Rectal smooth muscle tissue (tissue), 1 donor: ENCODE data around the gene SNF8.

Experiments
- H3K27ac ChIP-seq: one replicate; pipeline ENCODE4 v1.7.0; 2013; ENCODE audit warnings: low read depth, low read length, inconsistent platforms
- H3K27me3 ChIP-seq: one replicate; pipeline ENCODE4 v1.7.0; 2013; ENCODE audit warnings: low read length; ENCODE audit not compliant: control insufficient read depth, insufficient read depth
- H3K36me3 ChIP-seq: one replicate; pipeline ENCODE4 v1.7.0; 2013; ENCODE audit warnings: low read length; ENCODE audit not compliant: control insufficient read depth, insufficient read depth
- H3K4me1 ChIP-seq: one replicate; pipeline ENCODE4 v1.7.0; 2013; ENCODE audit warnings: low read length; ENCODE audit not compliant: control insufficient read depth, insufficient read depth
- H3K4me3 ChIP-seq: one replicate; pipeline ENCODE4 v1.7.0; 2013; ENCODE audit warnings: low read length
- H3K9ac ChIP-seq: one replicate; pipeline ENCODE4 v1.7.0; 2013; ENCODE audit warnings: low read length

SNF8 gene

DNA sequence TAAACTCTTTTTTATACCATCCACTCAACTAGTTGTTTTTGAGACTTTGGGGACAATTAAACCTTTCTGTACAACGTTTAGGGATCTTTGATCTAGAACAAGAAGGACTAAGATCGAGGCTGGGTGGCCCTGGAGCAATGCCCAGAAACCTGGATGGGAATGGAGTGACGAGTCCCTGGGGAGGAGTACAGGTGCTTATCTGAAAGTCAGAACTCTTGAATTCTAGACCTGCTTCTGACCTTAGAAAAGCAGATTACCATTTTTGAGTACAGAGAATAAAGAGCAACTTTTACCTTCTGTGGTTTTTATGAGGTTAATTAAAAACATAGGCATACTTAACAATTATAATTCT is 18.7 kb downstream of the SNF8 start:
- Histone ChIP-seq H3K27ac (no peak overlapping the region), H3K4me3 (no peak overlapping the region), H3K36me3 (peaks cover 46% of the 10 kb centered on the region)

GRCh38 chr17:48925251-48925990 is 19.2 kb downstream of the SNF8 start:
- H3K27ac ChIP-seq: no peak overlapping the region
- H3K4me3 ChIP-seq: no peak overlapping the region
- H3K27me3 ChIP-seq: no peaks in the 10 kb centered on the region
- no peak overlapping the region for H3K9ac ChIP-seq
- peaks cover 46% of the 10 kb centered on the region for H3K36me3 ChIP-seq
- no peaks in the 10 kb centered on the region for H3K4me1 ChIP-seq

More for the DNA sequence above, 18.7 kb downstream of the SNF8 start:
- H3K9ac ChIP-seq: no peak overlapping the region
- H3K4me1 ChIP-seq: no peaks in the 10 kb centered on the region
- no peaks in the 10 kb centered on the region for H3K27me3 ChIP-seq

GRCh38 chr17:48915459-48916282 is 29.0 kb downstream of the SNF8 start:
- H3K9ac ChIP-seq: no peak overlapping the region

GRCh38 chr17:48912476-48912875 is 32.2 kb downstream of the SNF8 start:
- H3K9ac ChIP-seq: no peak overlapping the region

More at GRCh38 chr17:48915459-48916282, 29.0 kb downstream of the SNF8 start:
- Histone ChIP-seq H3K4me1 (no peaks in the 10 kb centered on the region), H3K4me3 (no peak overlapping the region), H3K27ac (no peak overlapping the region), H3K27me3 (no peaks in the 10 kb centered on the region), H3K36me3 (peaks cover 23% of the 10 kb centered on the region)

GRCh38 chr17:48910370-48910769 is 34.3 kb downstream of the SNF8 start:
- Histone ChIP-seq H3K27ac (no peak overlapping the region), H3K27me3 (no peaks in the 10 kb centered on the region), H3K36me3 (peaks cover 11% of the 10 kb centered on the region), H3K9ac (no peak overlapping the region), H3K4me3 (no peak overlapping the region), H3K4me1 (peaks cover 11% of the 10 kb centered on the region)

More at GRCh38 chr17:48912476-48912875, 32.2 kb downstream of the SNF8 start:
- Histone ChIP-seq H3K27ac (no peak overlapping the region), H3K36me3 (peaks cover 11% of the 10 kb centered on the region), H3K27me3 (no peaks in the 10 kb centered on the region), H3K4me1 (peaks cover 11% of the 10 kb centered on the region), H3K4me3 (no peak overlapping the region)

DNA sequence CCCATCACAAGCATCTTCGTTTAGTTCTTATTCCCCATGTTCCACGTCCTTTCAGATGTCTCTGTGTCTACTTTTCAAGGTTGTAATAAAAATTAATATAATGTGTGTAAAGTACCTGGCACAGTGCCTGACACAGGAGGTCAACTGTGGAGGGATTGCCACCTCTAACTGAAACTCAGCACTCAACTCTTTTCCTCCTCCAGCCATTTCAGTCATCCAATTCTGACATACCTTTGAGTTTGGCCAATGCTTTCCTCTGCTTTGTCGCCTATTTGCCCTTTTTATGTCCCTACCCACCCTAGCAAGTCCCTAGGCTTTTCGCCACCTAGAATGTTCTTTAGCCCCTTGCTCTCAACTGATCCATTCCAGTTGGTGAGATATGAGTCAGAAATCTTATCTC is 34.9 kb downstream of the SNF8 start:
- H3K9ac ChIP-seq: no peak overlapping the region
- H3K27me3 ChIP-seq: no peaks in the 10 kb centered on the region
- peaks cover 8% of the 10 kb centered on the region for H3K36me3 ChIP-seq
- peak overlapping the region; percentile 86 for H3K4me3 ChIP-seq
- H3K4me1 ChIP-seq: peaks cover 11% of the 10 kb centered on the region
- no peak overlapping the region for H3K27ac ChIP-seq

DNA sequence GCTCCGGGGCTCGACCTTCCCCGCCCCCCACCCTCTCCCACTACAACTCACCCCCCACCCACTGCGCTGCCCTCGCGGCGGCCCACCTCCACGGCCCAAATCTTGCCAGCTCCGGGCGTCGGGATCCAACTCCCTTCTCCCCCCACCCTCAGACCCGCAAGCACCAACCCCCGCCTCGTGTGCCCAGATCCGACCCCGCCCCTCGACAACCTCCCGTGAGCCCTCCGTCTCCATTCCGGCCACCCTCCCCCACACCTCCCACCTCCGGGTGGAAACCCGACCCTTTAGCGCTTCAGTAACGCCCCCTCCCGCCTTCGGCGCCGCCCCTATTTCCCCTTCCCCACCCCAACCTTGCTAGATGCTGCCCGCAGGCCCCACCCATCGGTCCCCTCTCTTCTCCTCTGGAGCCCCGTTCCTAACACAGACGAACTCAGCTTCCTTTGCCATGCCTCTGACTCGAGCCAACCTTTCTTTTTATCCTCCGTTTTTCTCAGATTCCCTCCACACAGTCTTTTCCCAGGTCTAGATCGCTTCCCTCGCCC is 35.7 kb downstream of the SNF8 start:
- Histone ChIP-seq H3K36me3 (peaks cover 8% of the 10 kb centered on the region), H3K27me3 (no peaks in the 10 kb centered on the region), H3K4me1 (peaks cover 11% of the 10 kb centered on the region), H3K27ac (peak overlapping the region; percentile 81), H3K4me3 (peak overlapping the region; percentile 86), H3K9ac (peak overlapping the region; percentile 56)

GRCh38 chr17:48908047-48908843 is 36.4 kb downstream of the SNF8 start, which contains the start of gene UBE2Z:
UBE2Z (plus strand) TSS chr17:48908407; CDS start chr17:48908504, 97 bp downstream.
- Histone ChIP-seq H3K27ac (peak within 1 kb of the TSS; percentile 81), H3K4me3 (peak within 1 kb of the TSS; percentile 86), H3K36me3 (peaks cover 8% of the 10 kb centered on the region), H3K9ac (peak within 1 kb of the TSS; percentile 56), H3K4me1 (peaks cover 11% of the 10 kb centered on the region), H3K27me3 (no peaks in the 10 kb centered on the region)

DNA sequence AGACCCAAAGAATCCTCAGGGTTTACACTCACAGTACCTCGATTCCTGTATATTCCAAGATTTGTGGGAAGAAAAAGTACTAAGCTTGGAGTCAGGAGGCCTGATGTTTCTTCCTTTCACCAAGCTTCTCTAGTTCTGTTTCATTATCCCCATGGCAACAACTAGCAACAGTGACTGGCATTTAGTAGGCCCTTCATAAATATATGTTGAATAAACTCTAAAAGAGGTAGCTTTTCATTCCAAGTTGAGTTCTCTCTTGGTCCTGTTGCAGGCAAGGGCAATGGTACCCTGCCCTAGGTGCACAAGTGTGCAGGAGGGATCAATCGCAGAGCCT is 37.0 kb downstream of the SNF8 start:
- Histone ChIP-seq H3K27me3 (no peaks in the 10 kb centered on the region), H3K4me3 (peak overlapping the region; percentile 86), H3K36me3 (peaks cover 3% of the 10 kb centered on the region), H3K27ac (peak overlapping the region; percentile 81), H3K9ac (peak overlapping the region; percentile 50), H3K4me1 (peaks cover 11% of the 10 kb centered on the region)

- Histone ChIP-seq H3K4me1 (peaks cover 11% of the 10 kb centered on the region), H3K4me3 (no peak overlapping the region), H3K9ac (no peak overlapping the region), H3K27ac (no peak overlapping the region), H3K27me3 (no peaks in the 10 kb centered on the region), H3K36me3 (no peaks in the 10 kb centered on the region)
Measured at GRCh38 chr17:48905987-48906515, 38.6 kb downstream of the SNF8 start.

DNA sequence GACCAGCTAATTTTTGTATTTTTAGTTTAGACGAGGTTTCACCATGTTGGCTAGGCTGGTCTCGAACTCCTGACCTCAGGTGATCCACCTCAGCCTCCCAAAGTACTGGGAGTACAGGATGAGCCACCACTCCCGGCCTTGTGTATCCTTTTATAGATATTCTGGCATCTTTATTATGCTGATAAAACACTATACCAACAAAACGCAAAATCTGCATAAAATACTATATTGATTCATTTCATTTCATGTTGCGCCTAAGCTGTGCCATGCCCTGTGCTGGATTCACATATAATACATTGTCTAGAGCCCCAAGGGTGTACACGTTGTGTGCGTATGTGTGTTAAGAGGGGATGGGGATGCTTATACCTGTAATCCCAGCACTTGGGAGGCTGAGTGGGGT is 40.2 kb downstream of the SNF8 start:
- H3K9ac ChIP-seq: no peak overlapping the region
- H3K36me3 ChIP-seq: no peaks in the 10 kb centered on the region
- no peak overlapping the region for H3K4me3 ChIP-seq
- no peak overlapping the region for H3K27ac ChIP-seq
- no peaks in the 10 kb centered on the region for H3K27me3 ChIP-seq
- H3K4me1 ChIP-seq: peaks cover 4% of the 10 kb centered on the region

DNA sequence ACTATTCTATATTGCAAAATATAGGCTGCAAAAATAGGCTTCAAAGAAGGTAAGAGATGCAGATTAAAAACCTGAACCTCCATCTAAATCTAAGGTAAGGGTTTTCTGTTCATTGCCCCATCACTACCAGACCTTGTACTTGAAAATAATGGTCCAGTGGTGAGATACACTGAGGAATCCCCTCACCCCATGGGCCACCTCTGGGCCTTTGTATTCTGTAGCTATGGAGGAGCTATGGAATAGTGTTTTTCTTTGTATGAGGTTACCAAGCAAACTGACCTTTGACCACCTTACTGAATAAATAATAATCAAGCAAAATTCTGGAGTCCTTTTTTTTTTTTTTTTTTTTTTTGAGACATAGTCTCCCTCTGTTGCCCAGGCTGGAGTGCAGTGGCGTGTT is 41.2 kb downstream of the SNF8 start:
- H3K27ac ChIP-seq: no peak overlapping the region
- H3K4me3 ChIP-seq: no peak overlapping the region
- no peaks in the 10 kb centered on the region for H3K36me3 ChIP-seq
- peaks cover 4% of the 10 kb centered on the region for H3K4me1 ChIP-seq
- no peak overlapping the region for H3K9ac ChIP-seq
- H3K27me3 ChIP-seq: no peaks in the 10 kb centered on the region
